ENCODE results near the gene CTNNA1. TPM values are rescaled to one million over a fixed set of nuclear protein-coding genes. Genes with fewer than 3 reads are reported as not detected.

Gene CTNNA1
- total RNA-seq, 1 donor from 2014 or later, result 371 TPM

DNA sequence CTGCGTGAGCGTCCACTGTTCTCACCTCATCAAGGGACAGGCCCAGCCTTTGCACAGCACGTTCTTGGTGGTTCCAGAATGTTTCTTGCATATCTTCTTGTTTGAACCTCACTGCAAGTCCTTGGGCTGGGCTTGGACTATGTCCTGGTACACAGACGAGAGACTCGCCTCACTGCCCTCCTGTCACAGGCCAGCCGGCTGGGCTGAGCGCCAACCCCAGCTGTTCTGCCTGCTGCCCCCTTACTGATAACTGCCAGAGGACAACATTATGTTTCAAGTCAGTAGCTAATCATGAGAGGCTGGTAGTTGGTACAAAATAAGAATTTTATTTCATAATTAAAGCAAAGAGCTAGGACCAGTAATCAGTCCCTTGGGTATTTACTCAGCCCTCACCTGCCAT, 174.8 kb downstream of the CTNNA1 start:
- no peak for TF ChIP-seq CTCF (conservative IDR thresholded peaks at IDR 0.05)
- no peak for DNase-seq (ENCODE audit: extremely low spot score, unreplicated experiment)
- Mint-ChIP-seq H3K27me3 (no peaks in the 10 kb centered on the region), H3K36me3 (peaks cover 65% of the 10 kb centered on the region), H3K9me3 (no peaks in the 10 kb centered on the region), H3K4me3 (no peak overlapping the region), H3K27ac (peak overlapping the region; percentile 8), H3K4me1 (ENCODE audit: unreplicated experiment) (peaks cover 4% of the 10 kb centered on the region)

DNA sequence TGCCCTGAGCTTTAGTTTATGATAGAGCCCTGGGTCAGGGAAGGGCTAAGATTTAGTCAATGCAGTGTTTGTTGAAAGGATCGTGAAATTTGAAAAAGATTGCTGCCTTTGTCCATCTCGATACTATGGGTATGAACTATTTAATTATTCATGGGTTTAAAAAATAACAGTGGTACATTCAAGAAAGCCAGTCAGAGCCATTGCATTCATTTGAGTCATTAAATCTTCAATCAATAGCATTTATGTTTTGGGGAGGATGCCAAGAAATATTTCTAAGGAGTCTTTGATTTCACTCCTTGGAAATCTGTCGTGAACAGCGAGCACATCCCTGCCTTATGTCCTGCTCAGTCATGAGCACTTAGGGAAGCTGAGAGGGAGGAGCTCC, 176.3 kb downstream of the CTNNA1 start:
- TF ChIP-seq CTCF (conservative IDR thresholded peaks at IDR 0.05), result no peak
- no peak overlapping the region for H3K4me3 Mint-ChIP-seq
- peaks cover 67% of the 10 kb centered on the region for H3K36me3 Mint-ChIP-seq
- DNase-seq (ENCODE audit: extremely low spot score, unreplicated experiment), result no peak
- H3K27me3 Mint-ChIP-seq, result no peaks in the 10 kb centered on the region
- peaks cover 4% of the 10 kb centered on the region for H3K4me1 Mint-ChIP-seq (ENCODE audit: unreplicated experiment)
- no peaks in the 10 kb centered on the region for H3K9me3 Mint-ChIP-seq
- H3K27ac Mint-ChIP-seq, result peak overlapping the region; percentile 57

- DNase-seq (ENCODE audit: extremely low spot score, unreplicated experiment), result no peak
- H3K27ac Mint-ChIP-seq, result no peak overlapping the region
- no peaks in the 10 kb centered on the region for H3K9me3 Mint-ChIP-seq
- H3K36me3 Mint-ChIP-seq, result peaks cover 71% of the 10 kb centered on the region
- no peaks in the 10 kb centered on the region for H3K27me3 Mint-ChIP-seq
- H3K4me3 Mint-ChIP-seq, result no peak overlapping the region
- TF ChIP-seq CTCF (conservative IDR thresholded peaks at IDR 0.05), result no peak
- peaks cover 4% of the 10 kb centered on the region for H3K4me1 Mint-ChIP-seq (ENCODE audit: unreplicated experiment)
These were observed 177.3 kb downstream of the CTNNA1 start for GRCh38 chr5:138930371-138931097.

GRCh38 chr5:138932171-138932810, 179.1 kb downstream of the CTNNA1 start:
- H3K36me3 Mint-ChIP-seq, result peaks cover 72% of the 10 kb centered on the region
- H3K9me3 Mint-ChIP-seq, result no peaks in the 10 kb centered on the region
- H3K27me3 Mint-ChIP-seq, result no peaks in the 10 kb centered on the region
- no peak for TF ChIP-seq CTCF (conservative IDR thresholded peaks at IDR 0.05)
- H3K27ac Mint-ChIP-seq, result no peak overlapping the region
- no peaks in the 10 kb centered on the region for H3K4me1 Mint-ChIP-seq (ENCODE audit: unreplicated experiment)
- no peak for DNase-seq (ENCODE audit: extremely low spot score, unreplicated experiment)
- H3K4me3 Mint-ChIP-seq, result no peak overlapping the region

DNA sequence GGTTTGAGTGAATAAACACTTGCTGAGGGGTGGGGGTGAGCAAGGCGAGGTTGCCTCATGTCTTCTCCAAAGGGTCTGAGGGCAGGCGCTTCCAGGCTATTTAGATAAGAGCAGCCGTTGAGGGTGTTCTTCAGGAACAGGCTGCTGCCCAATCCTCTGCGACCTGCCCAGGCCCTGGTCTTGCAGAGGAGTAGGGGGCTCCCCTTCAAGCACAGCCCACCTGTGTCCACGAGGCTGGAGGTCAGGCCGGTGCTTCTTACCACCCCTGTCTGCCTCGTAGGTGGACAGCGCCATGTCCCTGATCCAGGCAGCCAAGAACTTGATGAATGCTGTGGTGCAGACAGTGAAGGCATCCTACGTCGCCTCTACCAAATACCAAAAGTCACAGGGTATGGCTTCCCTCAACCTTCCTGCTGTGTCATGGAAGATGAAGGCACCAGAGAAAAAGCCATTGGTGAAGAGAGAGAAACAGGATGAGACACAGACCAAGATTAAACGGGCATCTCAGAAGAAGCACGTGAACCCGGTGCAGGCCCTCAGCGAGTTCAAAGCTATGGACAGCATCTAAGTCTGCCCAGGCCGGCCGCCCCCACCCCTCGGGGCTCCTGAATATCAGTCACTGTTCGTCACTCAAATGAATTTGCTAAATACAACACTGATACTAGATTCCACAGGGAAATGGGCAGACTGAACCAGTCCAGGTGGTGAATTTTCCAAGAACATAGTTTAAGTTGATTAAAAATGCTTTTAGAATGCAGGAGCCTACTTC, 180.5 kb downstream of the CTNNA1 start:
- H3K9me3 Mint-ChIP-seq, result no peaks in the 10 kb centered on the region
- H3K4me1 Mint-ChIP-seq (ENCODE audit: unreplicated experiment), result peaks cover 2% of the 10 kb centered on the region
- peaks cover 65% of the 10 kb centered on the region for H3K36me3 Mint-ChIP-seq
- no peak for DNase-seq (ENCODE audit: extremely low spot score, unreplicated experiment)
- no peak overlapping the region for H3K4me3 Mint-ChIP-seq
- H3K27ac Mint-ChIP-seq, result peak overlapping the region; percentile 55
- no peak for TF ChIP-seq CTCF (conservative IDR thresholded peaks at IDR 0.05)
- no peaks in the 10 kb centered on the region for H3K27me3 Mint-ChIP-seq

All from type B pancreatic cell (in vitro differentiated cells).